Glutamatergic neuron (in vitro differentiated cells): ENCODE data around the gene ACAN. TPM values are rescaled to one million over a fixed set of nuclear protein-coding genes. Genes with fewer than 3 reads are reported as not detected.

ENCODE experiments used
- DNase-seq: peaks from one replicate; pipeline ENCODE4 v3.0.0; 2022
- H3K27ac Mint-ChIP-seq: one replicate; pipeline ENCODE4 v1.8.0; 2020; ENCODE audit warnings: mild to moderate bottlenecking, mixed read lengths, inconsistent platforms; ENCODE audit not compliant: unreplicated experiment
- H3K27me3 Mint-ChIP-seq: one replicate; pipeline ENCODE4 v1.8.0; 2020; ENCODE audit warnings: mild to moderate bottlenecking, moderate library complexity, mixed read lengths, inconsistent platforms; ENCODE audit not compliant: unreplicated experiment
- H3K36me3 Mint-ChIP-seq: one replicate; pipeline ENCODE4 v1.8.0; 2020; ENCODE audit warnings: mild to moderate bottlenecking, mixed read lengths, inconsistent platforms; ENCODE audit not compliant: unreplicated experiment
- H3K4me1 Mint-ChIP-seq: one replicate; pipeline ENCODE4 v1.8.0; 2020; ENCODE audit warnings: mild to moderate bottlenecking, low read depth, mixed read lengths, inconsistent platforms; ENCODE audit not compliant: unreplicated experiment
- H3K4me3 Mint-ChIP-seq: one replicate; pipeline ENCODE4 v1.8.0; 2020; ENCODE audit warnings: mild to moderate bottlenecking, mixed read lengths, inconsistent platforms; ENCODE audit not compliant: unreplicated experiment
- H3K9me3 Mint-ChIP-seq: one replicate; pipeline ENCODE4 v1.8.0; 2020; ENCODE audit warnings: mild to moderate bottlenecking, moderate library complexity, mixed read lengths, inconsistent platforms; ENCODE audit not compliant: unreplicated experiment
- total RNA-seq: library from RNA; stranded (reverse); fragmentation: NEBNext Ultra II Directional; extraction: Animal tissue kit (Norgen Biotek cat#: 25700); gene quantifications from one replicate; pipeline ENCODE4 v1.2.1, GENCODE V29; 2021; ENCODE audit not compliant: unreplicated experiment
- TF ChIP-seq, protein P1 (sequence below): fragments of 200-600 bp; sonication (generic); IDR thresholded peaks from one replicate; pipeline ENCODE4 v1.5.0; 2021; ENCODE audit not compliant: partially characterized antibody, unreplicated experiment

Gene ACAN
- total RNA-seq, 1 donor from 2014 or later: 0.05 TPM

DNA sequence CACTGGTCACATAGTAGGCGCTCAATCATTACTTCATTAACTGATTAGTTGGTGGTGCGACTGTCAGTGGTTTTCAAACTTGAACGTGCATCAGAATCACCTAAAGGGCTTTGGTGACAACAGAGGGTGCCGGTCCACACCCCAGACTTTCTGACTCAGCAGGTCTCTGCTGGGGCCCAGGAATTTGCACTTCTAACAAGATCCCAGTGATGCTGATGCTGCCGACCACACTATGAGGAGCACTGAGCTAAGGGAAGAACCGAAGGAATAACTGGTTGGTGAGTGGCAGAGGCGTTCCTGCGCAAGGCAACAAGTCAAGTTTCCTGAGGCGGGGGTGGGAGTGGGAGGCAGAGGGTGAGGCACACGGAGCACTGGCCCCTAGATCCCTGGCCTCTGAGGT, 73.3 kb downstream of the ACAN start:
- TF ChIP-seq, protein P1, sequence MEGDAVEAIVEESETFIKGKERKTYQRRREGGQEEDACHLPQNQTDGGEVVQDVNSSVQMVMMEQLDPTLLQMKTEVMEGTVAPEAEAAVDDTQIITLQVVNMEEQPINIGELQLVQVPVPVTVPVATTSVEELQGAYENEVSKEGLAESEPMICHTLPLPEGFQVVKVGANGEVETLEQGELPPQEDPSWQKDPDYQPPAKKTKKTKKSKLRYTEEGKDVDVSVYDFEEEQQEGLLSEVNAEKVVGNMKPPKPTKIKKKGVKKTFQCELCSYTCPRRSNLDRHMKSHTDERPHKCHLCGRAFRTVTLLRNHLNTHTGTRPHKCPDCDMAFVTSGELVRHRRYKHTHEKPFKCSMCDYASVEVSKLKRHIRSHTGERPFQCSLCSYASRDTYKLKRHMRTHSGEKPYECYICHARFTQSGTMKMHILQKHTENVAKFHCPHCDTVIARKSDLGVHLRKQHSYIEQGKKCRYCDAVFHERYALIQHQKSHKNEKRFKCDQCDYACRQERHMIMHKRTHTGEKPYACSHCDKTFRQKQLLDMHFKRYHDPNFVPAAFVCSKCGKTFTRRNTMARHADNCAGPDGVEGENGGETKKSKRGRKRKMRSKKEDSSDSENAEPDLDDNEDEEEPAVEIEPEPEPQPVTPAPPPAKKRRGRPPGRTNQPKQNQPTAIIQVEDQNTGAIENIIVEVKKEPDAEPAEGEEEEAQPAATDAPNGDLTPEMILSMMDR: no peak
- no peak overlapping the region for H3K27ac Mint-ChIP-seq
- no peak for DNase-seq
- H3K4me1 Mint-ChIP-seq: peaks cover 1% of the 10 kb centered on the region
- H3K36me3 Mint-ChIP-seq: no peaks in the 10 kb centered on the region
- no peak overlapping the region for H3K4me3 Mint-ChIP-seq
- H3K9me3 Mint-ChIP-seq: peaks cover 8% of the 10 kb centered on the region
- peaks cover 12% of the 10 kb centered on the region for H3K27me3 Mint-ChIP-seq

DNA sequence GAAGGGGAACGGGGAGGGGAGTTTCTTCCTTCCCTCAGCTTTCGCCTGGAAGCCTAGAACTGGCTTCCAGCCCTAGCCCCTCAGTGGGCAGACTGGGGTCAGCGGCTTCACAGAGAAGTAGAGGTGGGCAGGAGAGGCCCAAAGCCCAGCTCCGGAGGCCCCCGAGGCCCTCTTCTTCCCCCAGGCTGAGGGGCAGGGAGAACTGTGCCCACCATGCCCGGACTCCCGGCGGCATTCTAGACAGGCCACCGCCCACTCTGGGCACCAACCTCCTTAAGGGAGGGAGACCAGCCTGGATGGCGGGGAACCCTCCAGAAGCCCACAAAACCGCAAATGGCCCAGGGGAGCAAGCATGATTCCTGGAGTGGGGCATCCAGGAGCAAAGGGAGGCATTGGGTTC, 74.2 kb downstream of the ACAN start:
- TF ChIP-seq, protein P1: no peak
- H3K9me3 Mint-ChIP-seq: peaks cover 5% of the 10 kb centered on the region
- H3K27ac Mint-ChIP-seq: no peak overlapping the region
- no peak overlapping the region for H3K4me3 Mint-ChIP-seq
- DNase-seq: no peak
- peaks cover 1% of the 10 kb centered on the region for H3K4me1 Mint-ChIP-seq
- H3K27me3 Mint-ChIP-seq: peaks cover 7% of the 10 kb centered on the region
- H3K36me3 Mint-ChIP-seq: no peaks in the 10 kb centered on the region

DNA sequence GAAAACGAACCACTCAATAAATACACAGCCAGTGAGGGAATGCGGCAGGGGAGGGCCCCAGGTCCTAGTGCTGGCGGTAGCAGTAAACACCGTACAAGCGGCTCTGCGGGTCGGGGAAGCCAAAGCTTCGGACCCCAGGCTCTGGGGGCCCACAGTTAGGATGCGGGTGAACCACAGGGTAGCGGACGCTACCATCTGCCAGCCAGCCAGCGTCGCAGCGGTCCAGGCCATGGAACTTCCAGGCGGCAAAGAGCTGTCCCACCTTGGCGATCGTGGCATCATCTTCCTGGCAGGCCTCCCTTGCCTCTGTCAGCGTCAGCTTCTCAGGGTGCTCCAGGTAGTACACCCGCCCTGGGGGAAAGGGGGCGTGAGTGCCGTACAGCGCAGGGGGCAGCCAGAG, 74.7 kb downstream of the ACAN start:
- Mint-ChIP-seq H3K9me3 (peaks cover 5% of the 10 kb centered on the region), H3K27ac (no peak overlapping the region), H3K27me3 (peaks cover 7% of the 10 kb centered on the region), H3K4me3 (no peak overlapping the region), H3K4me1 (peaks cover 1% of the 10 kb centered on the region), H3K36me3 (no peaks in the 10 kb centered on the region)
- no peak for DNase-seq
- TF ChIP-seq, protein P1: no peak

DNA sequence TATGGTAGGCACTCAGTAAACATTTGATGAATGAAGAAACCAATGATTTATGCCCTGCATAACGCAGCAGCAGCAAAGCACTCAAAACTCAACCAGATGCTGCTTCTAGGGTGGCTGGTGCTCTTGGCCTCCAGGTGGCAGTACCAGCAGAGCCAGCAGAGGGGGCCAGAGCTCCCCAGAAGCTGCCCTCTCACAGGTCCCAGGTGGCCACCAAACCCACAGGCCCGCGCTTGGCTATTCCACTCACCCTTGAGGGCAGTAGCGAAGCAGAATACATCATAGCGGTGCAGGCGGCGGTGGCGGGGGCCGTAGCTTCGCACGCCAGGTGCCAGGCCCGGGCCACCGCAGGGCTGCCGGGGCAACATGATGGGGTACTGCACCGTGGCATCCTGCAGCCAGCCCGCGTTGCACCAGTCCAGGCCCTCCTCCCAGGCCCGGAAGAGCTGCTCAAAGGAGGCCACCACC, 75.5 kb downstream of the ACAN start:
- TF ChIP-seq, protein P1: peak; percentile 85
- H3K27ac Mint-ChIP-seq: no peak overlapping the region
- peak; percentile 84 for DNase-seq
- H3K4me1 Mint-ChIP-seq: peaks cover 1% of the 10 kb centered on the region
- H3K9me3 Mint-ChIP-seq: peaks cover 4% of the 10 kb centered on the region
- no peaks in the 10 kb centered on the region for H3K36me3 Mint-ChIP-seq
- no peak overlapping the region for H3K4me3 Mint-ChIP-seq
- peaks cover 4% of the 10 kb centered on the region for H3K27me3 Mint-ChIP-seq

DNA sequence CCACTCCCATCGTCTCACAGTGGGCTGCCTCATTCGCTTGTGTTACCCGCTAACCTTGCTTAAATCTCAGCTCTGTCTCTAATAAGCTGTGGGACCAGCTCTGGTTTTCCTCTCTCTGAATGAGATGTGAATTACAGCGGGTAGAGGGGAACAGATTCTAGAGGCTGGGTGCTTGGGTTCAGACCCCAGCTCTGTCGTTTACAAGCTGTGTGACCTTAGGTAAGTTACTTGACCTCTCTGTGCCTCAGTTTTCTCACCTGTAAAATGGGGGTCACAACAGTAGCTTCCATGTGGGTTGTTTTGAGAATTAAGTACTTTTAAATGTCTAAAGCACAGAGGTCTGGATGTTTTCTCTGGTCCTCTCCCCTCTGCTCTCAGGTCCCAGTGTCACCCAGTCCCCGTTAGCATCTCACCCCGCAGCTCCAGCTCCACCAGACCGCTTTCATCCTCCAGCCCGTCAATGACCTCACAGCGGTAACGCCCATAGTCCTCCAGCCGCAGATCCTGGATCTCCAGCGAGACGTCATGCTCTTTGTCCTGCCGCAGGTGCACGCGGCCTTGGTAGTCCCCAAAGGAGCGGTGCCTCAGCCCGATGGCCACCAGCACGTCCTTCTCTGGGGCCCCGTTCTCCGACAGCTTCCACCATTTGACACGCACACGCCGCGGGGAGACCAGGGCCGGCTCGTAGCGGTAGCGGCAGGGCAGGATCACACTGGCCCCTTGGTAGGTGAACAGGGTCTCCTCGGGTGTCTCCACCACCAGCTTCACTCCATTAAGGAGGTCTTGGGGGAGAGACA, 77.9 kb downstream of the ACAN start:
- no peak overlapping the region for H3K4me3 Mint-ChIP-seq
- peaks cover 3% of the 10 kb centered on the region for H3K27me3 Mint-ChIP-seq
- H3K36me3 Mint-ChIP-seq: no peaks in the 10 kb centered on the region
- no peak overlapping the region for H3K27ac Mint-ChIP-seq
- no peaks in the 10 kb centered on the region for H3K9me3 Mint-ChIP-seq
- TF ChIP-seq, protein P1: no peak
- H3K4me1 Mint-ChIP-seq: peaks cover 1% of the 10 kb centered on the region
- no peak for DNase-seq
